Measurements from ENCODE around the gene KCNQ4. TPM values are rescaled to one million over a fixed set of nuclear protein-coding genes. Genes with fewer than 3 reads are reported as not detected.

The KCNQ4 gene
- total RNA-seq, 4 donors from 2014 or later, result 1.1 to 3.8 (median 1.5) TPM

- Histone ChIP-seq H3K4me1 (peaks cover 10% of the 10 kb centered on the region), H3K36me3 (peaks cover 29% of the 10 kb centered on the region), H3K4me3 (no peak overlapping the region), H3K27ac (no peak overlapping the region), H3K27me3 (no peaks in the 10 kb centered on the region), H3K9me3 (no peaks in the 10 kb centered on the region)
- 77% methylated on average over 3 of the region's 3 CpGs for WGBS
- DNase-seq (ENCODE audit: low spot score in 2 of 2), result no peak
- no peak for TF ChIP-seq POLR2A (IDR thresholded peaks at IDR 0.05)
- TF ChIP-seq POLR2AphosphoS5 (IDR thresholded peaks at IDR 0.05), result no peak
- no peak for TF ChIP-seq EP300 (IDR thresholded peaks at IDR 0.05)
- TF ChIP-seq CTCF (IDR thresholded peaks at IDR 0.05), result no peak
Observed at GRCh38 chr1:40739455-40740008, 44.1 kb upstream of the KCNQ4 start.

GRCh38 chr1:40740039-40740996 lies 43.3 kb upstream of the KCNQ4 start:
- Histone ChIP-seq H3K27ac (no peak overlapping the region), H3K4me3 (no peak overlapping the region), H3K27me3 (no peaks in the 10 kb centered on the region), H3K36me3 (peaks cover 29% of the 10 kb centered on the region), H3K4me1 (peaks cover 10% of the 10 kb centered on the region), H3K9me3 (no peaks in the 10 kb centered on the region)
- whole genome bisulfite sequencing, result 54% methylated on average over 6 of the region's 6 CpGs
- DNase-seq (ENCODE audit: low spot score in 2 of 2), result no peak
- no peak for TF ChIP-seq EP300 (IDR thresholded peaks at IDR 0.05)
- TF ChIP-seq CTCF (IDR thresholded peaks at IDR 0.05), result no peak
- TF ChIP-seq POLR2A (IDR thresholded peaks at IDR 0.05), result no peak

- no peak overlapping the region for H3K4me3 ChIP-seq
- H3K36me3 ChIP-seq, result peaks cover 29% of the 10 kb centered on the region
- no peaks in the 10 kb centered on the region for H3K9me3 ChIP-seq
- TF ChIP-seq POLR2AphosphoS5 (IDR thresholded peaks at IDR 0.05) (no peak), EP300 (IDR thresholded peaks at IDR 0.05) (no peak), CTCF (IDR thresholded peaks at IDR 0.05) (no peak), POLR2A (IDR thresholded peaks at IDR 0.05) (no peak)
- peaks cover 6% of the 10 kb centered on the region for H3K4me1 ChIP-seq
- no peak overlapping the region for H3K27ac ChIP-seq
- no peaks in the 10 kb centered on the region for H3K27me3 ChIP-seq
- DNase-seq (ENCODE audit: low spot score in 2 of 2), result no peak
- WGBS, result 93% methylated on average over 7 of the region's 7 CpGs
Observed at GRCh38 chr1:40740997-40741736, 42.4 kb upstream of the KCNQ4 start.

GRCh38 chr1:40742363-40743061 lies 41.1 kb upstream of the KCNQ4 start:
- no peak for DNase-seq (ENCODE audit: low spot score in 2 of 2)
- Histone ChIP-seq H3K9me3 (no peaks in the 10 kb centered on the region), H3K4me3 (no peak overlapping the region), H3K27me3 (no peaks in the 10 kb centered on the region), H3K27ac (no peak overlapping the region), H3K36me3 (peaks cover 29% of the 10 kb centered on the region), H3K4me1 (peaks cover 5% of the 10 kb centered on the region)
- WGBS, result 82% methylated on average over 3 of the region's 3 CpGs
- TF ChIP-seq CTCF (IDR thresholded peaks at IDR 0.05) (no peak), POLR2A (IDR thresholded peaks at IDR 0.05) (no peak), EP300 (IDR thresholded peaks at IDR 0.05) (no peak), POLR2AphosphoS5 (IDR thresholded peaks at IDR 0.05) (no peak)
